GM18508 (cell line): Measurements from ENCODE around the gene DAB2IP.

ENCODE experiments used
- ATAC-seq: cut with Tn5 transposase; IDR thresholded peaks from one replicate; pipeline ENCODE4 v1.9.1; 2021; ENCODE audit warnings: moderate number of reproducible peaks; ENCODE audit not compliant: insufficient read depth, unreplicated experiment

DAB2IP gene

GRCh38 chr9:121752929-121753328 is 101.5 kb downstream of the DAB2IP start:
- no peak for ATAC-seq

DNA sequence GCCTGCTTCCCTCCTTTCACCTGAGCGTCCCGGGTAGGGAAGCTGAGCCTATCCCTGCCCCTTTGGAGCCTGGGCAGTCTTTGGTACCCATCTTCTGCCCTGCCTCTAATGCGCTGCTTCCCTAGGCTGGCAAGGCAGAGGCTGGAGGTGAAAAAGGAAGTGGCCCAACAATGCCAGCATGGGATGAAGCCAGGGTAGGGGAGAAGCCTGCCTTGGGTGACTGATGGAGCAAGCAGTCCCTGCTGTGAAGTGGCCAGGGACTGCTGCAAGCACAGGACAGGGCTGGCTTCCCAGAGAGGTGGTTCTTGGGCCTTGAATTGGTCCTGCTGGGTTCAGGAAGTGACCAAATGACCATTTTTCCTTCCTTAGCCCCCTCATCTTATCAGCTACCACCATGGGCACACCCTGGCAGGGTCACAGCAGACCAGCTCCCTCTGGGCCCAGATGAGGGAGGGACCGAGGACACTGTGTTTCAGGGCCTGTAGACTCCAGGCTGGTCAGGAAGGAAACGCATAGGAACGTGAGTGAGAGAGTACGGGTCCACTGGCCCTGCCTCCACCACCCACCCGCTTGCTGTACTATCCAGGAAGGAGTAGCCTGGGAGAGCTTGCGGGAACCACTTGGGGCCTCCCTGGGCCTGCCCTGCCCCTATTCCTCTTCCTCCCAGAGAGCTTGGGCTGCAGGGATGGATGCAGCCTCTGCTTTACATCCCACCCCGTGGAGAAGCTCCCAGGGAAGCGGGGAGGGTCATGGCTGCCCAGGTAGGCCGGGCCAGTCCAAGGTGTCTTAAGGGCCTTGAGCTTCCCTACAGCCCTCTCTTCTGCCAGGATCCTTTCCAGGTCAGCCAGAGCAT is 102.6 kb downstream of the DAB2IP start:
- ATAC-seq: no peak

- ATAC-seq: no peak
Observed at GRCh38 chr9:121754655-121755436, 103.4 kb downstream of the DAB2IP start.

GRCh38 chr9:121755581-121755980 is 104.1 kb downstream of the DAB2IP start:
- no peak for ATAC-seq

DNA sequence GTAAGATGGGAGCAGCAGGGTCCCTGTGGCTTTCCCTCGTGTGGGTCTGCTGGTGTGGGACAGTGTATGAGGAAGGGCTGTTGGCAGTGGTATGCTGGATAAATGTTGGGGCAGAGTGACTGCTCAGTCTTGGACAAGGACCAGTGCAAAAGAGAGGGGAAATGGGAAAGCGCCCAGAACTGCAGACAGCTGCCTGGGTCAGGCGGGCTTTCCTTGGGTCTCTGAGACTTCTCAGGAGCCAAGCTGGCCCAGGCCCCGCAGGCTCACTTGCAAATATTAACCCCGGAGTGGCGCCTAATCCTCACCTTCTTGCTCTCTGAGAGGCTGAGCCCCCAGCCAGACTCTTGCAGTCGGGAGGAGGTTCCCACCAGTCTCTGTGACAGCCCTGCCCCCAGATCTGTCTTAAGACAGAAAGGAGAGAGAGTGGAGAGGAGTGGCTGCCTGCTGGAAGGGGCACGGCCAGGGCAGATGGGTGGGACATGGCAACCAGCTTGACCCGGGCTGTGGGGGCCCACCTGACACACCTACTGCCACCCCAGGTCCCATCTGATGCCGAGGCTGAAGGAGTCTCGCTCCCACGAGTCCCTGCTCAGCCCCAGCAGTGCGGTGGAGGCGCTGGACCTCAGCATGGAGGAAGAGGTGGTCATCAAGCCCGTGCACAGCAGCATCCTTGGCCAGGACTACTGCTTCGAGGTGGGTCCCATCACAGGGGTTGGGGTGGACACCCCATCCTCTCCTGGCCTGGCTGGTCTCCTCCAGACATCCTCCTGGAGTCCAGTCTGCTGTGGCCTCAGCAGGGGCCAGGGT is 105.2 kb downstream of the DAB2IP start:
- ATAC-seq: no peak

DNA sequence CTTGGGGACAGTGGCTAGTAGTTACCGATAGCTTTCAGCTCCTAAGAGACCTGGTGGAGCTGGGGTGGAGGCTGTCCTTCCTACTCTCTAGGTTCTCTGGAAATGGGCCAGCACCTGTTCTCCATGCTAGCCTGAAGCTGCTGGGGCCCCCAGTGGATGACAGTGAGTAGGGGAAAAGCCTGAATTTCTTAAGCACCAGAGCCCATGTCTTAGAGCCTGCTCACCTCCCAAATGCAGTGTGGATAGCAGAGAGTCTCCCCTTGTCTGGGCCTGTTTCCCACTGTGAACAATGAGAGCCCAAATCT is 105.8 kb downstream of the DAB2IP start:
- no peak for ATAC-seq

DNA sequence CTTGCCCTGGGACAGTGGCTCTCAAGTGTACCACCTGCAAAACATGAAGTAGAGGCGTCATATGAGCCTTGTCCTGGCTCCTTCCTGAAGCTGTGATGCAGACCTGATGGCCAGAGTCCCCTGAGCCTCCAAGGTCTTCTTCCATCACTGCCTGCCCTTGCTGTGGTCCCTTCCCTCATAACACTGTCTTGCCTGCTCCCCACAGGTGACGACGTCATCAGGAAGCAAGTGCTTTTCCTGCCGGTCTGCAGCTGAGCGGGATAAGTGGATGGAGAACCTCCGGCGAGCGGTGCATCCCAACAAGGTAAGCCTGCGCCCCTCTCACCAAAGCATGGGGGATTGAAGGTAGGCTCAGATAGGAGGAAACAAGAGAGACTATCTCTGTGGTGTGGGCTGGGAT is 107.3 kb downstream of the DAB2IP start:
- ATAC-seq: no peak

GRCh38 chr9:121759996-121760395 is 108.6 kb downstream of the DAB2IP start:
- ATAC-seq: no peak

GRCh38 chr9:121760571-121760970 is 109.1 kb downstream of the DAB2IP start:
- no peak for ATAC-seq

DNA sequence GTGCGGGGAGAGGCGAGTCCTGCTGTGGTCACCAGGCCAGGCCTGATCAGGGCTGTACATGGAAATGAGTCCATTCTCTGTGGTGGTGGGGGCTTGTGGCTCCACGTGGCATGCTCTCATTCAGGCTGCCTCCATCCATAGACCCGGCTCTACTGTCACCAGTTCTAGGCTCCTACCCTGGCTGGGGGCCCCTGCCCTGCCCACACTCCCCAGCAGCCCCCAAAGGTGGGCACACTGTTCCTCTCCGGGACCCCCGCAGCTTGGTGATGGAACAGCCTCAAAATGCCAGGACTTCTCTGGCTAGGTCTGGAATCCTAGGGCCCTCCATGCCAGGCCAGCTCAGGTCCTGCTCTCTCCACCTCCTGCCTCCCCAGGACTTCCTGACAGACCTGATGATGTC is 111.7 kb downstream of the DAB2IP start:
- ATAC-seq: no peak

- no peak for ATAC-seq
Observed at GRCh38 chr9:121763561-121764370, 112.3 kb downstream of the DAB2IP start.

- no peak for ATAC-seq
Observed at GRCh38 chr9:121764371-121764730, 112.9 kb downstream of the DAB2IP start.

GRCh38 chr9:121765021-121765950 is 113.9 kb downstream of the DAB2IP start:
- no peak for ATAC-seq

DNA sequence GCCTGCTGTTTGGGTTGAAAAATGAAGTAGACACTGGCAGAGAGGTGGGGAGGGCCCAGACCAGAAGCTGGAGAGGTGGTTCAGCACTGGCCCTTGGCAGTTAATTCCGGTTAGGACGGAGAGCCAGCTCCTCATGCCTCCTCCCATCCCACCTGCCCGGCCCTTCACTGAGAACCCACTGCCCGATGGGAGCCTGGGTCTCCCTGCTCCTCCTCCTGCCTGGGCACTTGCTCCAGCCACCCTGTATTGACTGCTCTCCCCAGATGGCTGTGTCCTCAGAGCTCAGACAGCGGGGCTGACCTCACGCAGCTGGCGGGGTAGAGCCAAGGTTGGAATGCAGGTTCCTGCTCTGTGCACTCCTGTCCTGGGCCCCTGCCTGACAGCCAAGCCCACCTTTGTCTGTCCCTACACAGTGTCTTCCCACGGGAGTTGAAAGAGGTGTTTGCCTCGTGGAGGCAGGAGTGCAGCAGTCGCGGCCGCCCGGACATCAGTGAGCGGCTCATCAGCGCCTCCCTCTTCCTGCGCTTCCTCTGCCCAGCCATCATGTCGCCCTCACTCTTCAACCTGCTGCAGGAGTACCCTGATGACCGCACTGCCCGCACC is 114.7 kb downstream of the DAB2IP start:
- ATAC-seq: no peak

- no peak for ATAC-seq
Observed at GRCh38 chr9:121767171-121767769, 115.8 kb downstream of the DAB2IP start.

DNA sequence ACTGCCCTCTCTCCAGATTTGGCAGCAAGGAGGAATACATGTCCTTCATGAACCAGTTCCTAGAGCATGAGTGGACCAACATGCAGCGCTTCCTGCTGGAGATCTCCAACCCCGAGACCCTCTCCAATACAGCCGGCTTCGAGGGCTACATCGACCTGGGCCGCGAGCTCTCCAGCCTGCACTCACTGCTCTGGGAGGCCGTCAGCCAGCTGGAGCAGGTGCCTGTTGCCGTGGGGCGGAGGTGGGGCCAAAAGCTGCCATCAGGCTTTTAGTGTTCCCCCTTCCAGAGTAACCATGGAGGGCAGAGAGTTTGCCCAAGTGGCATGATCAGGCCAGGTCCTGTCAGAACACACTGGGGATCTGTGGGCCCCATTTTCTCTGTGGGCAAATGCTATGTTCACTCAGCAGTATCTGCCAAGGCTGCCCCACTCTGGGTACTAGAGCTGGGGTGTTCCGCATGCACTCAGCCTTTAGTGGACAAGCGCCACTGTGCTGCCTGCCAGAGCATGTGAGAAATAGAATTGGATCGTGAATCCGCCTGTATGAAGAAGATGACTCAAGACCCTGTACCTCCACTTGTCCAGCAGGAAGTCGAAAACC is 117.1 kb downstream of the DAB2IP start:
- ATAC-seq: no peak

- ATAC-seq: no peak
Observed at GRCh38 chr9:121769939-121770338, 118.5 kb downstream of the DAB2IP start.
